Immature natural killer cell (primary cell): ENCODE data around the gene ATP1B3. TPM values are rescaled to one million over a fixed set of nuclear protein-coding genes. Genes with fewer than 3 reads are reported as not detected.
A peak's percentile ranks its signal among the peaks of the same experiment; 100 is the strongest.

Source experiments
- DNase-seq, 3 donors: peaks; one replicate each; pipeline ENCODE4 v3.0.0; 2022; ENCODE audit warnings: mixed read lengths in 1 of 3
- H3K27ac Mint-ChIP-seq, 6 donors: one replicate each; pipeline ENCODE4 v1.8.0; 2020; ENCODE audit warnings: mixed read lengths in 6 of 6, mild to moderate bottlenecking in 5 of 6, inconsistent platforms in 4 of 6, moderate library complexity in 3 of 6
- H3K27me3 Mint-ChIP-seq, 3 donors: one replicate each; pipeline ENCODE4 v1.8.0; 2020 to 2021; ENCODE audit warnings: low read depth in 3 of 3, mild to moderate bottlenecking in 3 of 3, mixed read lengths in 3 of 3, moderate library complexity in 3 of 3, inconsistent platforms in 1 of 3
- H3K36me3 Mint-ChIP-seq, 3 donors: one replicate each; pipeline ENCODE4 v1.8.0; 2020; ENCODE audit warnings: mixed read lengths in 3 of 3, inconsistent platforms in 2 of 3, mild to moderate bottlenecking in 2 of 3
- H3K4me1 Mint-ChIP-seq, 2 donors: one replicate each; pipeline ENCODE4 v1.8.0; 2020; ENCODE audit warnings: inconsistent platforms in 2 of 2, mild to moderate bottlenecking in 2 of 2, mixed read lengths in 2 of 2, moderate library complexity in 1 of 2
- H3K4me3 Mint-ChIP-seq, 5 donors: one replicate each; pipeline ENCODE4 v1.8.0; 2020; ENCODE audit warnings: mild to moderate bottlenecking in 5 of 5, mixed read lengths in 5 of 5, inconsistent platforms in 3 of 5, moderate library complexity in 3 of 5
- H3K9me3 Mint-ChIP-seq, 6 donors: one replicate each; pipeline ENCODE4 v1.8.0; 2020; ENCODE audit warnings: mild to moderate bottlenecking in 6 of 6, mixed read lengths in 6 of 6, inconsistent platforms in 4 of 6, moderate library complexity in 3 of 6
- polyA plus RNA-seq, 3 donors: library from polyadenylated mRNA; unstranded; fragments of 300-500 nt; fragmentation: Illumina TruSeq; gene quantifications; one replicate each; pipeline ENCODE4 v1.2.3, GENCODE V29; 2021

Gene ATP1B3
- polyA plus RNA-seq, 3 donors from 2014 or later = 145 to 206 (median 167) TPM

DNA sequence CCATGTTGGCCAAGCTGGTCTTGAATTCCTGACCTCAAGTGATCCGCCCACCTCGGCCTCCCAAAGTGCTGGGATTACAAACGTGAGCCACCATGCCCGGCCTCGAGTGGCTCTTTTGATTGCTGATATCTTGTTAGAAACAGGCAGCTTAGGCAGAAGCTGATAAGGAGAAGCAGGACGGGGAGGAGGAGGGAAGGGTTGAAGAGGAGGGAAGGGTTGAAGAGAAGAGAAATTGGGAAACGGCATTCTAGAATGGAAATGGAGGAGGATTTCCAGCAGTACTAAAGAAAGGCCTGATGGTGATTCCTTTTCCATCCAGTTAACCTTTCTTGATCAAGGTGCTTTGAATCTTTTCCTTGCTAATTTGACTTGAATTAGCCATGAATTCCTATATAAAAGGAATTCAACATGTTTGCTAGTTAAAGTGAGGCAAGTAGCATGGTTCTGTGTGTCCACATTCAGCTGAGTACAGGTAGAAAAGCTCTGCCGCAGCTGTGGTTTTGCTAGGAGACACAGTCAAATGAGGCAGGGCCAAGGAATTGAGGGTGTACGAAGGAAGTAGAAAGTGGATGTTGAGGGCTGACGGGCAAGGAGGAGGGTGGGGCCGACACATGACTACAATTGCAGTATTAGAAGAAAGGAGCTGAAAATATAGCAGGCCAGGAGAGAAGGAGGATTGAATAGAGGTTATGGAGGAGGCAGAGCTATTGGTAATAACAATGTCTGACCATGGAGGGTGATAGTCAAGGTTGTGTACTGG lies 27.2 kb upstream of the ATP1B3 start:
- Mint-ChIP-seq H3K4me1 (peaks cover 0 to 3% of the 10 kb centered on the region in 2 donors), H3K27me3 (peaks cover 0 to 2% (median 0%) of the 10 kb centered on the region in 3 donors), H3K4me3 (no peak overlapping the region), H3K9me3 (no peaks in the 10 kb centered on the region), H3K36me3 (peaks cover 0 to 3% (median 0%) of the 10 kb centered on the region in 3 donors), H3K27ac (no peak overlapping the region)
- DNase-seq = no peak

GRCh38 chr3:141851411-141851810 lies 25.0 kb upstream of the ATP1B3 start:
- no peaks in the 10 kb centered on the region for H3K9me3 Mint-ChIP-seq
- peaks cover 0 to 3% (median 0%) of the 10 kb centered on the region in 3 donors for H3K36me3 Mint-ChIP-seq
- H3K4me3 Mint-ChIP-seq = no peak overlapping the region
- no peak overlapping the region for H3K27ac Mint-ChIP-seq
- peaks cover 0 to 3% of the 10 kb centered on the region in 2 donors for H3K4me1 Mint-ChIP-seq
- DNase-seq = no peak
- peaks cover 0 to 2% (median 0%) of the 10 kb centered on the region in 3 donors for H3K27me3 Mint-ChIP-seq

- no peak overlapping the region for H3K27ac Mint-ChIP-seq
- H3K9me3 Mint-ChIP-seq = no peaks in the 10 kb centered on the region
- H3K4me3 Mint-ChIP-seq = no peak overlapping the region
- H3K27me3 Mint-ChIP-seq = peaks cover 0 to 2% (median 2%) of the 10 kb centered on the region in 3 donors
- no peak for DNase-seq
- peaks cover 0 to 3% of the 10 kb centered on the region in 2 donors for H3K4me1 Mint-ChIP-seq
- peaks cover 0 to 3% (median 0%) of the 10 kb centered on the region in 3 donors for H3K36me3 Mint-ChIP-seq
Observed at GRCh38 chr3:141853081-141853601, 23.3 kb upstream of the ATP1B3 start.

- Mint-ChIP-seq H3K36me3 (peaks cover 0 to 3% (median 0%) of the 10 kb centered on the region in 3 donors), H3K4me3 (no peak overlapping the region), H3K4me1 (peaks cover 0 to 3% of the 10 kb centered on the region in 2 donors), H3K27me3 (peaks cover 0 to 2% (median 2%) of the 10 kb centered on the region in 3 donors), H3K9me3 (no peaks in the 10 kb centered on the region), H3K27ac (no peak overlapping the region)
- DNase-seq = no peak
Observed at GRCh38 chr3:141853629-141854168, 22.7 kb upstream of the ATP1B3 start.

DNA sequence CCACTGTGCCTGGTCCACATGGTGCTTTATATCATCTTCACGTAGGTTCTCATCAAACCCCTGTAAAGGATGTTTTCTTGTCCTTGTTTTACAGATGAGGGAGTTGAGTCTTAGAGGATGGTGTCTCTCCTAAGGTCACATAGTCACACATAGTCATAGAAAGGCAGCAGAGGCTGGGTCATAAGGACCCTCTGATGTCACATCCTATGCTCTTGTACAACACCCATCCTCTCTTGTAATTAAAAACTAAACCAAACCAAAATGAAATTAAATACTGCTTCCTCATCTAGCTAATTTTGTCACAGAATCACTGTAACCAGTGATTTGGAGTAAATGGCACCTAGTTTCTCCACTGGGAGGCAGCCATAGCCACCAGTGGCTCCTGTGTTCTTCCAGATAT lies 21.8 kb upstream of the ATP1B3 start:
- peak overlapping the region in 1 of 6 donors; percentile 30 for H3K27ac Mint-ChIP-seq
- no peaks in the 10 kb centered on the region for H3K36me3 Mint-ChIP-seq
- H3K4me3 Mint-ChIP-seq = no peak overlapping the region
- DNase-seq = no peak
- H3K27me3 Mint-ChIP-seq = peaks cover under 1 to 2% (median 2%) of the 10 kb centered on the region in 3 donors
- no peaks in the 10 kb centered on the region for H3K4me1 Mint-ChIP-seq
- no peaks in the 10 kb centered on the region for H3K9me3 Mint-ChIP-seq

- peaks cover 0 to 2% (median 1%) of the 10 kb centered on the region in 3 donors for H3K27me3 Mint-ChIP-seq
- DNase-seq = no peak
- H3K9me3 Mint-ChIP-seq = no peaks in the 10 kb centered on the region
- H3K27ac Mint-ChIP-seq = no peak overlapping the region
- no peaks in the 10 kb centered on the region for H3K36me3 Mint-ChIP-seq
- no peaks in the 10 kb centered on the region for H3K4me1 Mint-ChIP-seq
- no peak overlapping the region for H3K4me3 Mint-ChIP-seq
Observed at GRCh38 chr3:141858312-141858711, 18.1 kb upstream of the ATP1B3 start.

DNA sequence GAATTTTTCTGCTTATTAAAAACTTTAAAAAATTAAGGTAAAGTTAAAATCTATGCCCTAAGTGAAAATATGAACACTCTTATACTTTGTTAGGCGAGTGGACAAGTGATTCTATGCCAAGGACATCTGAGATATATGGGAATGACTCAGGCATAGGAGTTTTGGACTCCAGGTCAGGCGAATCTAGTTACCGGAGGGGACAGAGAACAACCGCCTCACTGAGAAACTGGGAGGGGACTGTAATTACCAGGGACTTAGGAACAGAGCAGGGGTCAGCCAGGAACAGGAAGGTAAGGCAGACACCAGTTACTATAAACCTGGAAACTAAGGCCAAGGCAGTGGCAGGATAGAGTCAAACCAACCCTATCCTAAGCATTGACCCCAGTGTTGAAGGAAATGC lies 16.8 kb upstream of the ATP1B3 start:
- Mint-ChIP-seq H3K9me3 (no peaks in the 10 kb centered on the region), H3K27ac (no peak overlapping the region)

GRCh38 chr3:141860086-141860669 lies 16.3 kb upstream of the ATP1B3 start:
- no peak for DNase-seq
- Mint-ChIP-seq H3K27ac (no peak overlapping the region), H3K9me3 (no peaks in the 10 kb centered on the region), H3K4me1 (no peaks in the 10 kb centered on the region), H3K4me3 (no peak overlapping the region), H3K27me3 (peaks cover 0 to 3% (median 1%) of the 10 kb centered on the region in 3 donors), H3K36me3 (no peaks in the 10 kb centered on the region)

More for the DNA sequence above, 16.8 kb upstream of the ATP1B3 start:
- Mint-ChIP-seq H3K27me3 (peaks cover 0 to 2% (median 1%) of the 10 kb centered on the region in 3 donors), H3K36me3 (no peaks in the 10 kb centered on the region), H3K4me3 (no peak overlapping the region), H3K4me1 (no peaks in the 10 kb centered on the region)
- DNase-seq = no peak

GRCh38 chr3:141860766-141861513 lies 15.5 kb upstream of the ATP1B3 start:
- peaks cover 0 to 7% (median 1%) of the 10 kb centered on the region in 3 donors for H3K27me3 Mint-ChIP-seq
- no peak overlapping the region for H3K4me3 Mint-ChIP-seq
- H3K9me3 Mint-ChIP-seq = no peaks in the 10 kb centered on the region
- no peaks in the 10 kb centered on the region for H3K36me3 Mint-ChIP-seq
- DNase-seq = no peak
- no peaks in the 10 kb centered on the region for H3K4me1 Mint-ChIP-seq
- peak overlapping the region in 1 of 6 donors; percentile 10 for H3K27ac Mint-ChIP-seq

DNA sequence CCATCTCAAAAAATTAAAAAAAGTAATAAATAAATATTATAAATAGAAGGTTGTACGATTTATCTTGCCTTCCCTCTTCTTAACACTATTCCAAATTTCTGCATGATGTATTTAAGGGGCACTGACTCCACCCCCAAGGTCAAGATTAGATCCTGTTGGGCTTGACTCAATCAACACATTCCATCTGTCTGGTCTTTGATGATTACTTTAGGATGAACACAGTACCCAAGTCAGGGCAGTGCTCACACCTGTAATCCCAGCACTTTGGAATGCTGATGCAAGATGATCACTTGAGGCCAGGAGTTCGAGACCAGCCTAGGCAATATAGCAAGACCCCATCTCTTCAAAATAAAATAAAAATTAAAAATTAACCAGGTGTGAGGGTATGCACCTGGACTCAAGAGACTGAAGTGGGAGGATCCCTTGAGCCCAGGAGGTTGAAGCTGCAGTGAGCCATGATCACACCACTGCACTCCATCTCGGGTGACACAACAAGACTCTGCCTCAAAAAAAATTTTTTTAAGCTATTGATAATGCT lies 14.1 kb upstream of the ATP1B3 start:
- no peaks in the 10 kb centered on the region for H3K9me3 Mint-ChIP-seq

GRCh38 chr3:141863491-141863890 lies 13.0 kb upstream of the ATP1B3 start:
- no peaks in the 10 kb centered on the region for H3K36me3 Mint-ChIP-seq
- H3K9me3 Mint-ChIP-seq = no peaks in the 10 kb centered on the region
- peaks cover 0 to 5% (median 1%) of the 10 kb centered on the region in 3 donors for H3K27me3 Mint-ChIP-seq
- H3K27ac Mint-ChIP-seq = peak overlapping the region in 1 of 6 donors; percentile 18
- no peak for DNase-seq
- H3K4me1 Mint-ChIP-seq = no peaks in the 10 kb centered on the region
- H3K4me3 Mint-ChIP-seq = no peak overlapping the region

More for the DNA sequence above, 14.1 kb upstream of the ATP1B3 start:
- no peak overlapping the region for H3K27ac Mint-ChIP-seq
- H3K4me3 Mint-ChIP-seq = no peak overlapping the region
- peaks cover 0 to 5% (median 1%) of the 10 kb centered on the region in 3 donors for H3K27me3 Mint-ChIP-seq
- H3K4me1 Mint-ChIP-seq = no peaks in the 10 kb centered on the region
- H3K36me3 Mint-ChIP-seq = no peaks in the 10 kb centered on the region
- no peak for DNase-seq

- Mint-ChIP-seq H3K4me3 (no peak overlapping the region), H3K27me3 (peaks cover 2 to 5% (median 3%) of the 10 kb centered on the region in 3 donors), H3K36me3 (no peaks in the 10 kb centered on the region), H3K27ac (no peak overlapping the region), H3K9me3 (no peaks in the 10 kb centered on the region), H3K4me1 (no peaks in the 10 kb centered on the region)
- DNase-seq = no peak
Observed at GRCh38 chr3:141864281-141864970, 12.0 kb upstream of the ATP1B3 start.

DNA sequence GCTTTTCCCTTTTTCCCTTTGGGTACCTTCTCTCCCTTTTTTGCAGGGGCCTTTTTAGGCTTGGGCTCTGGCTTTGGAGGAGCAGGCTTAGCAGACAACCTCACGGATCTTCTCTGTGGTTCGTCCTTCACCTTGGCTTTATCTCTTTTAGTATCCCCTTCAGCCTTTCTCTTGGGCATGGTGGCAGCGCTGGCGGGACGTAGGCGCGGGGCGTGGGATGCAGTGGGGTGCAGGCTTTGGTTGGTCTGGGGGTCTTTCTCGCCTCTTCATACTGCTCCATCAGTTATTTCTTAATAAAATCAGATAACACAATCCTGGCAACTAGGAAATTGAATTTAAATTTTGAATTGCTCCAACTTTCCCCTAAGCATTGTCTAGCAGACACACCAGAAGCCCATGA lies 11.3 kb upstream of the ATP1B3 start:
- Mint-ChIP-seq H3K9me3 (no peaks in the 10 kb centered on the region), H3K4me1 (no peaks in the 10 kb centered on the region), H3K4me3 (no peak overlapping the region), H3K27me3 (peaks cover 1 to 5% (median 2%) of the 10 kb centered on the region in 3 donors), H3K36me3 (no peaks in the 10 kb centered on the region), H3K27ac (no peak overlapping the region)
- DNase-seq = no peak
